Astrocyte of the cerebellum (primary cell): ENCODE results near the gene GRK5.
"Not testable (repeated sequence)": the region's sequence is repeated elsewhere in the genome, so short reads cannot be mapped to it uniquely, and the experiment has no call there.

ENCODE experiments used
- DNase-seq: peaks from one replicate; pipeline ENCODE4 v3.0.0-alpha.2; 2011; ENCODE audit warnings: low read depth
- H3K4me3 ChIP-seq: 2 replicates; pipeline ENCODE4 v1.5.1; 2011; ENCODE audit warnings: mild to moderate bottlenecking, low read depth, low read length, moderate library complexity
- CTCF ChIP-seq: IDR thresholded peaks from 2 replicates; pipeline ENCODE4 v1.5.1; 2012; ENCODE audit warnings: low read length, low read depth, moderate library complexity, mild to moderate bottlenecking; ENCODE audit errors: missing control alignments
- in situ Hi-C: cut with HindIII; loops from 2 replicates; pipeline ENCODE4 v1.10.0; 2017; ENCODE audit warnings: low sequenced_read_pairs

Gene GRK5

GRCh38 chr10:119431034-119431772 lies 223.8 kb downstream of the GRK5 start:
- no peak overlapping the region for H3K4me3 ChIP-seq
- in situ Hi-C loops: no loop called here
- TF ChIP-seq CTCF: no peak
- DNase-seq: no peak

- DNase-seq: no peak
- no peak for TF ChIP-seq CTCF
- no peak overlapping the region for H3K4me3 ChIP-seq
- in situ Hi-C loops: no loop called here
Observed at GRCh38 chr10:119431773-119432135, 224.4 kb downstream of the GRK5 start.

GRCh38 chr10:119434942-119435341 lies 227.6 kb downstream of the GRK5 start:
- H3K4me3 ChIP-seq, DNase-seq, in situ Hi-C loops: not testable (repeated sequence)

GRCh38 chr10:119438717-119439116 lies 231.3 kb downstream of the GRK5 start:
- no peak for TF ChIP-seq CTCF
- H3K4me3 ChIP-seq: no peak overlapping the region
- in situ Hi-C loops: no loop called here
- DNase-seq: no peak

- in situ Hi-C loops: no loop called here
- no peak overlapping the region for H3K4me3 ChIP-seq
- no peak for TF ChIP-seq CTCF
- DNase-seq: no peak
Observed at GRCh38 chr10:119439922-119440321, 232.6 kb downstream of the GRK5 start.

GRCh38 chr10:119441151-119441821 lies 233.9 kb downstream of the GRK5 start:
- in situ Hi-C loops: no loop called here
- TF ChIP-seq CTCF: no peak
- H3K4me3 ChIP-seq: no peak overlapping the region
- DNase-seq: peak; percentile 55

GRCh38 chr10:119441921-119442757 lies 234.8 kb downstream of the GRK5 start:
- no peak overlapping the region for H3K4me3 ChIP-seq
- DNase-seq: no peak
- no peak for TF ChIP-seq CTCF
- in situ Hi-C loops: no loop called here
